SK-N-SH (cell line): ENCODE measurements around the gene HCAR2.

ENCODE experiments used
- CHD2 ChIP-seq: fragments of 150-350 bp; IDR thresholded peaks from 2 replicates; pipeline ENCODE4 v1.6.1; 2018; ENCODE audit warnings: low read length; ENCODE audit not compliant: partially characterized antibody
- EZH2phosphoT487 ChIP-seq: fragments of 200-600 bp; sonication (generic); IDR thresholded peaks from 2 replicates; pipeline ENCODE4 v1.6.1; 2017; ENCODE audit warnings: low read depth, mixed run types, mild to moderate bottlenecking, antibody characterized with exemption, moderate library complexity, borderline replicate concordance
- GABPA ChIP-seq: IDR thresholded peaks from 2 replicates; pipeline ENCODE4 v1.4.0; 2012; ENCODE audit warnings: low read depth, mild to moderate bottlenecking
- JUND ChIP-seq: IDR thresholded peaks from 2 replicates; pipeline ENCODE4 v1.4.0; 2012
- NFIC ChIP-seq: IDR thresholded peaks from 2 replicates; pipeline ENCODE4 v1.4.0; 2012; ENCODE audit warnings: borderline replicate concordance
- NRF1 ChIP-seq: IDR thresholded peaks from 2 replicates; pipeline ENCODE4 v1.6.1; 2012; ENCODE audit warnings: low read depth, mild to moderate bottlenecking, low read length
- POLR2AphosphoS5 ChIP-seq: IDR thresholded peaks from 2 replicates; pipeline ENCODE4 v1.6.1; 2012; ENCODE audit warnings: low read depth, low read length
- TAF1 ChIP-seq: IDR thresholded peaks from 2 replicates; pipeline ENCODE4 v1.6.1; 2012; ENCODE audit warnings: low read depth, mild to moderate bottlenecking, low read length, moderate library complexity, borderline replicate concordance
- USF2 ChIP-seq: fragments of 150-350 bp; IDR thresholded peaks from 2 replicates; pipeline ENCODE4 v1.6.1; 2017; ENCODE audit warnings: antibody characterized with exemption, low read length, low read depth, borderline replicate concordance
- TF ChIP-seq, protein P1 (sequence below): fragments of 200-600 bp; sonication (generic); IDR thresholded peaks from 2 replicates; pipeline ENCODE4 v1.6.1; 2017; ENCODE audit warnings: antibody characterized with exemption, mild to moderate bottlenecking, moderate library complexity
- TF ChIP-seq, protein P2 (sequence below): IDR thresholded peaks from 2 replicates; pipeline ENCODE4 v1.6.1; 2012; ENCODE audit warnings: mild to moderate bottlenecking, low read depth, low read length, moderate library complexity

DNA sequence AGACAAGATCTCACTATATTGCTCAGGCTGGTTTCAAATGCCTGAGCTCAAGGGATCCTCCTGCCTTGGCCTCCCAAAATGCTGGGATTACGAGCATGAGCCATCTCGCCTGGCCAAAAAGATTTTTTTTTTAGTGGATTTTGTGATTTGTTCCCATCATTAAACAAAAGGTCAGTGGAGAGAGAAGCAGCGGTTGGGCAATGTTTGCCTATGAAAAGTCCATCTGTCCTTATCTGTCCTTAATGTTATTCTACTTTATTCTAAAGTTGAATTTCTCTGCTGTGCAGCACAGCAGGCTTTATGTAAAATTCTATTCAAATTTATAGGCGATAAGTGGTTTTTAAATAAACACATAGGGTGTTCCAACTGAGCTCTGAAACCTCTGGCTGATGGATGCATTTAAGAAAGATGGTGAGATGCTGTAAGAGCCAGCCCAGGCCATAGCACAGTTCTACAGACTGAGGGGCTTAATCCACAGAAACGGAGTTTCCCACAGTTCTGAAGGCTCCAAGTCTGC, 18.8 kb downstream of the HCAR2 start:
- TF ChIP-seq, protein P1, sequence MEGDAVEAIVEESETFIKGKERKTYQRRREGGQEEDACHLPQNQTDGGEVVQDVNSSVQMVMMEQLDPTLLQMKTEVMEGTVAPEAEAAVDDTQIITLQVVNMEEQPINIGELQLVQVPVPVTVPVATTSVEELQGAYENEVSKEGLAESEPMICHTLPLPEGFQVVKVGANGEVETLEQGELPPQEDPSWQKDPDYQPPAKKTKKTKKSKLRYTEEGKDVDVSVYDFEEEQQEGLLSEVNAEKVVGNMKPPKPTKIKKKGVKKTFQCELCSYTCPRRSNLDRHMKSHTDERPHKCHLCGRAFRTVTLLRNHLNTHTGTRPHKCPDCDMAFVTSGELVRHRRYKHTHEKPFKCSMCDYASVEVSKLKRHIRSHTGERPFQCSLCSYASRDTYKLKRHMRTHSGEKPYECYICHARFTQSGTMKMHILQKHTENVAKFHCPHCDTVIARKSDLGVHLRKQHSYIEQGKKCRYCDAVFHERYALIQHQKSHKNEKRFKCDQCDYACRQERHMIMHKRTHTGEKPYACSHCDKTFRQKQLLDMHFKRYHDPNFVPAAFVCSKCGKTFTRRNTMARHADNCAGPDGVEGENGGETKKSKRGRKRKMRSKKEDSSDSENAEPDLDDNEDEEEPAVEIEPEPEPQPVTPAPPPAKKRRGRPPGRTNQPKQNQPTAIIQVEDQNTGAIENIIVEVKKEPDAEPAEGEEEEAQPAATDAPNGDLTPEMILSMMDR = no peak
- TF ChIP-seq TAF1 = no peak
- no peak for TF ChIP-seq POLR2AphosphoS5
- no peak for TF ChIP-seq GABPA
- TF ChIP-seq NFIC = no peak
- TF ChIP-seq JUND = no peak
- TF ChIP-seq, protein P2, sequence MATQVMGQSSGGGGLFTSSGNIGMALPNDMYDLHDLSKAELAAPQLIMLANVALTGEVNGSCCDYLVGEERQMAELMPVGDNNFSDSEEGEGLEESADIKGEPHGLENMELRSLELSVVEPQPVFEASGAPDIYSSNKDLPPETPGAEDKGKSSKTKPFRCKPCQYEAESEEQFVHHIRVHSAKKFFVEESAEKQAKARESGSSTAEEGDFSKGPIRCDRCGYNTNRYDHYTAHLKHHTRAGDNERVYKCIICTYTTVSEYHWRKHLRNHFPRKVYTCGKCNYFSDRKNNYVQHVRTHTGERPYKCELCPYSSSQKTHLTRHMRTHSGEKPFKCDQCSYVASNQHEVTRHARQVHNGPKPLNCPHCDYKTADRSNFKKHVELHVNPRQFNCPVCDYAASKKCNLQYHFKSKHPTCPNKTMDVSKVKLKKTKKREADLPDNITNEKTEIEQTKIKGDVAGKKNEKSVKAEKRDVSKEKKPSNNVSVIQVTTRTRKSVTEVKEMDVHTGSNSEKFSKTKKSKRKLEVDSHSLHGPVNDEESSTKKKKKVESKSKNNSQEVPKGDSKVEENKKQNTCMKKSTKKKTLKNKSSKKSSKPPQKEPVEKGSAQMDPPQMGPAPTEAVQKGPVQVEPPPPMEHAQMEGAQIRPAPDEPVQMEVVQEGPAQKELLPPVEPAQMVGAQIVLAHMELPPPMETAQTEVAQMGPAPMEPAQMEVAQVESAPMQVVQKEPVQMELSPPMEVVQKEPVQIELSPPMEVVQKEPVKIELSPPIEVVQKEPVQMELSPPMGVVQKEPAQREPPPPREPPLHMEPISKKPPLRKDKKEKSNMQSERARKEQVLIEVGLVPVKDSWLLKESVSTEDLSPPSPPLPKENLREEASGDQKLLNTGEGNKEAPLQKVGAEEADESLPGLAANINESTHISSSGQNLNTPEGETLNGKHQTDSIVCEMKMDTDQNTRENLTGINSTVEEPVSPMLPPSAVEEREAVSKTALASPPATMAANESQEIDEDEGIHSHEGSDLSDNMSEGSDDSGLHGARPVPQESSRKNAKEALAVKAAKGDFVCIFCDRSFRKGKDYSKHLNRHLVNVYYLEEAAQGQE = no peak
- no peak for TF ChIP-seq CHD2
- no peak for TF ChIP-seq NRF1
- TF ChIP-seq USF2 = no peak
- TF ChIP-seq EZH2phosphoT487 = no peak
